A549 (cell line): ENCODE results near the gene MCTP2.

Experiments used
- HOXB5 ChIP-seq: fragments of 250-450 bp; sonication (Bioruptor Pico); IDR thresholded peaks from 2 replicates; pipeline ENCODE4 v1.5.0; 2020; ENCODE audit warnings: mild to moderate bottlenecking, moderate library complexity
- MYC ChIP-seq: IDR thresholded peaks from 2 replicates; pipeline ENCODE4 v1.6.1; 2012; ENCODE audit warnings: mild to moderate bottlenecking, inconsistent platforms, low read length, improper control_type of control experiment, borderline replicate concordance
- POLR2A ChIP-seq: IDR thresholded peaks from 2 replicates; pipeline ENCODE4 v1.6.1; 2012; ENCODE audit warnings: mild to moderate bottlenecking, low read length
- POLR2AphosphoS2 ChIP-seq: conservative IDR thresholded peaks from 2 replicates; pipeline ENCODE4 v1.6.1; 2012; ENCODE audit warnings: low read length, improper control_type of control experiment, inconsistent platforms
- TP53 ChIP-seq: fragments of 250-450 bp; sonication (Bioruptor Pico); IDR thresholded peaks from 2 replicates; pipeline ENCODE4 v1.5.0; 2021; ENCODE audit warnings: mild to moderate bottlenecking, moderate library complexity
- TF ChIP-seq, protein P1 (sequence below): fragments of >200 bp; sonication (Bioruptor Twin); formaldehyde crosslinking; IDR thresholded peaks from 3 replicates; pipeline ENCODE4 v1.5.1; 2016

- TF ChIP-seq, protein P1, sequence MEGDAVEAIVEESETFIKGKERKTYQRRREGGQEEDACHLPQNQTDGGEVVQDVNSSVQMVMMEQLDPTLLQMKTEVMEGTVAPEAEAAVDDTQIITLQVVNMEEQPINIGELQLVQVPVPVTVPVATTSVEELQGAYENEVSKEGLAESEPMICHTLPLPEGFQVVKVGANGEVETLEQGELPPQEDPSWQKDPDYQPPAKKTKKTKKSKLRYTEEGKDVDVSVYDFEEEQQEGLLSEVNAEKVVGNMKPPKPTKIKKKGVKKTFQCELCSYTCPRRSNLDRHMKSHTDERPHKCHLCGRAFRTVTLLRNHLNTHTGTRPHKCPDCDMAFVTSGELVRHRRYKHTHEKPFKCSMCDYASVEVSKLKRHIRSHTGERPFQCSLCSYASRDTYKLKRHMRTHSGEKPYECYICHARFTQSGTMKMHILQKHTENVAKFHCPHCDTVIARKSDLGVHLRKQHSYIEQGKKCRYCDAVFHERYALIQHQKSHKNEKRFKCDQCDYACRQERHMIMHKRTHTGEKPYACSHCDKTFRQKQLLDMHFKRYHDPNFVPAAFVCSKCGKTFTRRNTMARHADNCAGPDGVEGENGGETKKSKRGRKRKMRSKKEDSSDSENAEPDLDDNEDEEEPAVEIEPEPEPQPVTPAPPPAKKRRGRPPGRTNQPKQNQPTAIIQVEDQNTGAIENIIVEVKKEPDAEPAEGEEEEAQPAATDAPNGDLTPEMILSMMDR = no peak
- TF ChIP-seq HOXB5 (CRISPR knock-in tag) = no peak
- TF ChIP-seq POLR2AphosphoS2 = no peak
- no peak for TF ChIP-seq TP53
- TF ChIP-seq MYC = no peak
- no peak for TF ChIP-seq POLR2A
These were observed 9.1 kb downstream of the MCTP2 start for GRCh38 chr15:94240480-94240879.
